Smooth muscle cell (in vitro differentiated cells): Measurements from ENCODE around the gene ERGIC1. TPM values are rescaled to one million over a fixed set of nuclear protein-coding genes. Genes with fewer than 3 reads are reported as not detected.

Source experiments
- DNase-seq: peaks from one replicate; lab custom pipeline; 2025; ENCODE audit not compliant: unreplicated experiment; lab: John Stamatoyannopoulos, UW
- H2AFZ ChIP-seq: fragments of 200-600 bp; sonication (generic); 2 replicates; pipeline ENCODE4 v1.6.0; 2016; ENCODE audit warnings: antibody characterized with exemption, low read depth, mild to moderate bottlenecking
- H3F3A ChIP-seq: fragments of 200-600 bp; sonication (generic); 2 replicates; pipeline ENCODE4 v1.6.0; 2017; ENCODE audit warnings: antibody characterized with exemption, low read depth
- H3K27ac ChIP-seq: fragments of 200-600 bp; sonication (generic); 2 replicates; pipeline ENCODE4 v1.5.1; 2016; ENCODE audit warnings: low read depth, mild to moderate bottlenecking
- H3K27me3 ChIP-seq: fragments of 200-600 bp; sonication (generic); 2 replicates; pipeline ENCODE4 v1.6.1; 2016; ENCODE audit warnings: low read depth, mild to moderate bottlenecking
- H3K36me3 ChIP-seq: fragments of 200-600 bp; sonication (generic); 2 replicates; pipeline ENCODE4 v1.5.1; 2016; ENCODE audit warnings: low read depth
- H3K4me1 ChIP-seq: fragments of 200-600 bp; sonication (generic); 2 replicates; pipeline ENCODE4 v1.5.1; 2016; ENCODE audit warnings: low read depth
- H3K4me2 ChIP-seq: fragments of 200-600 bp; sonication (generic); 2 replicates; pipeline ENCODE4 v1.6.0; 2016; ENCODE audit warnings: mild to moderate bottlenecking
- H3K4me3 ChIP-seq: fragments of 200-600 bp; sonication (generic); 2 replicates; pipeline ENCODE4 v1.5.1; 2016; ENCODE audit warnings: mild to moderate bottlenecking
- H3K79me2 ChIP-seq: fragments of 200-600 bp; sonication (generic); 2 replicates; pipeline ENCODE4 v1.6.0; 2016; ENCODE audit warnings: low read depth, mild to moderate bottlenecking
- H3K9ac ChIP-seq: fragments of 200-600 bp; sonication (generic); 2 replicates; pipeline ENCODE4 v1.6.0; 2016; ENCODE audit warnings: low read depth
- H3K9me3 ChIP-seq: fragments of 200-600 bp; sonication (generic); replicated peaks from 2 replicates; pipeline ENCODE4 v1.5.1; 2016; ENCODE audit warnings: low read depth
- H4K20me1 ChIP-seq: fragments of 200-600 bp; sonication (generic); 2 replicates; pipeline ENCODE4 v1.6.0; 2016; ENCODE audit warnings: low read depth
- WGBS: methylation state at CpG from one replicate; pipeline ENCODE4 v1.1.7; 2016; ENCODE audit warnings: low lambda C conversion rate; 5-methylcytosine and 5-hydroxymethylcytosine counted together
- polyA plus RNA-seq: library from polyadenylated mRNA; unstranded; fragments of >200 nt; fragmentation: Nextera tagmentation; extraction: Ambion mirVana; gene quantifications from 2 replicates; pipeline ENCODE4 v1.2.1, GENCODE V29; 2016
- total RNA-seq: library from RNA; depleted of rRNA; stranded (reverse); fragments of >200 nt; gene quantifications from 2 replicates; pipeline ENCODE4 v1.2.3, GENCODE V29; 2014
- TF ChIP-seq, protein P1 (sequence below): fragments of 200-600 bp; sonication (generic); IDR thresholded peaks from 2 replicates; pipeline ENCODE4 v1.5.1; 2017; ENCODE audit warnings: borderline replicate concordance, mild to moderate bottlenecking, antibody characterized with exemption; ENCODE audit not compliant: insufficient read depth, poor library complexity, severe bottlenecking

Gene ERGIC1
- total and polyA plus RNA-seq, 2 experiments from 2014 or later = 38.2 to 140 TPM

- TF ChIP-seq, protein P1, sequence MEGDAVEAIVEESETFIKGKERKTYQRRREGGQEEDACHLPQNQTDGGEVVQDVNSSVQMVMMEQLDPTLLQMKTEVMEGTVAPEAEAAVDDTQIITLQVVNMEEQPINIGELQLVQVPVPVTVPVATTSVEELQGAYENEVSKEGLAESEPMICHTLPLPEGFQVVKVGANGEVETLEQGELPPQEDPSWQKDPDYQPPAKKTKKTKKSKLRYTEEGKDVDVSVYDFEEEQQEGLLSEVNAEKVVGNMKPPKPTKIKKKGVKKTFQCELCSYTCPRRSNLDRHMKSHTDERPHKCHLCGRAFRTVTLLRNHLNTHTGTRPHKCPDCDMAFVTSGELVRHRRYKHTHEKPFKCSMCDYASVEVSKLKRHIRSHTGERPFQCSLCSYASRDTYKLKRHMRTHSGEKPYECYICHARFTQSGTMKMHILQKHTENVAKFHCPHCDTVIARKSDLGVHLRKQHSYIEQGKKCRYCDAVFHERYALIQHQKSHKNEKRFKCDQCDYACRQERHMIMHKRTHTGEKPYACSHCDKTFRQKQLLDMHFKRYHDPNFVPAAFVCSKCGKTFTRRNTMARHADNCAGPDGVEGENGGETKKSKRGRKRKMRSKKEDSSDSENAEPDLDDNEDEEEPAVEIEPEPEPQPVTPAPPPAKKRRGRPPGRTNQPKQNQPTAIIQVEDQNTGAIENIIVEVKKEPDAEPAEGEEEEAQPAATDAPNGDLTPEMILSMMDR = no peak
- no peak for DNase-seq
- H3K9me3 ChIP-seq = no peaks in the 10 kb centered on the region
- no peaks in the 10 kb centered on the region for H3K79me2 ChIP-seq
- no peaks in the 10 kb centered on the region for H3K36me3 ChIP-seq
- H3K27me3 ChIP-seq = no peaks in the 10 kb centered on the region
- H3K9ac ChIP-seq = no peak overlapping the region
- H4K20me1 ChIP-seq = no peaks in the 10 kb centered on the region
- peak overlapping the region; percentile 88 for H3K27ac ChIP-seq
- H3K4me2 ChIP-seq = peak overlapping the region; percentile 5
- H3K4me3 ChIP-seq = no peak overlapping the region
- H2AFZ ChIP-seq = no peak overlapping the region
- no peaks in the 10 kb centered on the region for H3K4me1 ChIP-seq
- WGBS = 57% methylated on average over 5 of the region's 5 CpGs
- peaks cover 4% of the 10 kb centered on the region for H3F3A ChIP-seq
Observed at GRCh38 chr5:172816925-172817562, 17.0 kb upstream of the ERGIC1 start.

- WGBS = over 99% methylated on average over 7 of the region's 7 CpGs
- DNase-seq = no peak
- no peak overlapping the region for H3K4me2 ChIP-seq
- H3K36me3 ChIP-seq = no peaks in the 10 kb centered on the region
- TF ChIP-seq, protein P1 = no peak
- peaks cover 4% of the 10 kb centered on the region for H3F3A ChIP-seq
- H3K4me3 ChIP-seq = no peak overlapping the region
- H4K20me1 ChIP-seq = no peaks in the 10 kb centered on the region
- no peak overlapping the region for H3K9ac ChIP-seq
- H3K27ac ChIP-seq = peak overlapping the region; percentile 88
- H3K27me3 ChIP-seq = no peaks in the 10 kb centered on the region
- H2AFZ ChIP-seq = no peak overlapping the region
- no peaks in the 10 kb centered on the region for H3K9me3 ChIP-seq
- no peaks in the 10 kb centered on the region for H3K4me1 ChIP-seq
- no peaks in the 10 kb centered on the region for H3K79me2 ChIP-seq
Observed at GRCh38 chr5:172817664-172818063, 16.4 kb upstream of the ERGIC1 start.

GRCh38 chr5:172818081-172818480 is 16.0 kb upstream of the ERGIC1 start:
- no peak overlapping the region for H3K9ac ChIP-seq
- H2AFZ ChIP-seq = no peak overlapping the region
- WGBS = 90% methylated on average over 3 of the region's 3 CpGs
- H3F3A ChIP-seq = peaks cover 4% of the 10 kb centered on the region
- H3K27me3 ChIP-seq = no peaks in the 10 kb centered on the region
- no peak for DNase-seq
- TF ChIP-seq, protein P1 = no peak
- no peaks in the 10 kb centered on the region for H3K9me3 ChIP-seq
- H3K4me1 ChIP-seq = no peaks in the 10 kb centered on the region
- H4K20me1 ChIP-seq = no peaks in the 10 kb centered on the region
- H3K36me3 ChIP-seq = no peaks in the 10 kb centered on the region
- H3K27ac ChIP-seq = peak overlapping the region; percentile 88
- no peak overlapping the region for H3K4me2 ChIP-seq
- H3K4me3 ChIP-seq = no peak overlapping the region
- no peaks in the 10 kb centered on the region for H3K79me2 ChIP-seq

DNA sequence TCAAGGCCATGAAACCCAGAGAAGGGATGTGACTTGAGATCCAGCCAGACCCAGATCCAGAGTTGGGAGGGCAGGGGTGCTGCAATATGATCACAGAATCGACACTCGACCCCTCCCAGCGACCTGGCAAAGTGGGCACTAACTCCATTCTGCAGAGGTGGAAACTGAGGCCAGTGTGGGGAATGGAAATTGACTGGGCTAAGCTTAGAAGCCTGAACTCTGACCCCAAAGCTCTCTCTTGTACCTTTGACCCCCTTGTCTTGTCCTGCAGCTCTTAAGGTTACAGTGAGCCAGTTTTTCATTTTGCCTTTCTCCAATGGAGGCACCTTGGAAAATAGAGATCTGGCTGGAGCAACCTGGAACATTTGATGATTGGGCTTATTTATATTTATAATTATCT is 14.5 kb upstream of the ERGIC1 start:
- no peak for DNase-seq
- WGBS = 87% methylated on average over 3 of the region's 3 CpGs
- H3K27me3 ChIP-seq = no peaks in the 10 kb centered on the region
- no peaks in the 10 kb centered on the region for H3K79me2 ChIP-seq
- H3F3A ChIP-seq = peaks cover 4% of the 10 kb centered on the region
- no peaks in the 10 kb centered on the region for H3K9me3 ChIP-seq
- H3K4me2 ChIP-seq = no peak overlapping the region
- H3K9ac ChIP-seq = no peak overlapping the region
- peak overlapping the region; percentile 23 for H3K27ac ChIP-seq
- TF ChIP-seq, protein P1 = no peak
- H2AFZ ChIP-seq = no peak overlapping the region
- H4K20me1 ChIP-seq = no peaks in the 10 kb centered on the region
- no peaks in the 10 kb centered on the region for H3K4me1 ChIP-seq
- H3K4me3 ChIP-seq = no peak overlapping the region
- no peaks in the 10 kb centered on the region for H3K36me3 ChIP-seq
